Midbrain (tissue), 1 donor: Measurements from ENCODE around the gene NR2C2AP.

Source experiments
- DNase-seq: peaks from one replicate; lab custom pipeline; 2025; lab: John Stamatoyannopoulos, UW

Gene NR2C2AP

GRCh38 chr19:19152668-19153384, 50.4 kb downstream of the NR2C2AP start:
- no peak for DNase-seq

- no peak for DNase-seq
Observed at GRCh38 chr19:19151418-19151817, 51.8 kb downstream of the NR2C2AP start.
